ENCODE results near the gene TACC3. TPM values are rescaled to one million over a fixed set of nuclear protein-coding genes. Genes with fewer than 3 reads are reported as not detected.

The TACC3 gene
- total and polyA plus RNA-seq, 7 experiments from 2014 or later, result 70.5 to 165 (median 123) TPM

DNA sequence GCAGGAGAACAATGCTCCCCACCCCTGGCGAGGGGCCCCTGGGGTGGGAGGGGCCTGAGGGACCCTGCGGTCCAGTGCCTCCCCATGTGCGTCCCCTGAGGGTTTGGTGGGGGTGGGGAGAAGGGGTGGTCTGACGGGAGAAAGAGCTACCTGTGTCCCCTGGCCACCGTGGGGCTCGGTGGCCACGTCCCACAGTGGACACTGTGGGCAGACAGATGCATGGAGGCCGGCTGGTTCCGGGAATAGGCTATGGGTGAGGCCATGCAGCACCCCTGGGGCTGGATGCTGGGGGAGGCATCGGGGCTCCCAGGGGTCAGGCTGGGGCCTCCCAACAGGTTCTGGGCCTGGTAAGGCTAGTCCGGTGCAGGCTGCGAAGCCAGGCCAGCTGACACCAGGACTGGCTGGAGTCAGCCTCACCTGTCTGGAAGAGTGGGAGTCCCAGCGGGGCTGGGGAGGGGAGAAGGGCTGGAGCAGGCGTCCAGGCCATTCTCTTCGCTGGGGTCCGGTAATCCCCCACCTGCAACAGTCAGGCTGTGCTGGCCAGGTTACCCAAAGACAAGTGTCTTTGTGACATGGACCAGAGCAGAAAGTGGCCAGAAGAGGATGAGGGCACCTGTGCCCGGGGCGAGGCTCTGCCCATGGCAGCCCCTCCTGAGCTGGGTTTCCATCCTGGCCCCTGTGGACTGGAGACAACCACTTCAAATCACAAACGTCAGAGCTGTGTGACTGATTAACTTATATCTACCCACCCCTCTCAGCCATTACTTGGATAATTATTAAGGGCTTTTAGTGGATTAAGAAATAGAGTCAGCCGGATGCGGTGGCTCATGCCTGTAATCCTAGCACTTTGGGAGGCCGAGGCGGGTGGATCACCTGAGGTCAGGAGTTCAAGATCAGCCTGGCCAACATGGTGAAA, 35.8 kb upstream of the TACC3 start:
- peaks cover 9 to 15% (median 12%) of the 10 kb centered on the region in 7 donors for H3K4me1 Mint-ChIP-seq
- Histone ChIP-seq H3K27ac (ENCODE audit: low read depth, low read length) (no peak overlapping the region), H3K9me3 (ENCODE audit: control insufficient read depth in 2 of 3, low read length in 3 of 3) (no peaks in the 10 kb centered on the region), H3K27me3 (ENCODE audit: control insufficient read depth in 2 of 2, insufficient read depth in 2 of 2, low read length in 2 of 2) (no peaks in the 10 kb centered on the region), H3K4me3 (ENCODE audit: low read length) (no peak overlapping the region), H3K4me1 (ENCODE audit: control insufficient read depth in 2 of 2, insufficient read depth in 2 of 2, low read length in 2 of 2) (peaks cover 0 to 4% of the 10 kb centered on the region in 2 donors), H3K36me3 (ENCODE audit: control insufficient read depth in 2 of 3, insufficient read depth in 3 of 3, low read length in 3 of 3) (peaks cover 0 to 2% (median 0%) of the 10 kb centered on the region in 3 experiments)
- H3K4me3 Mint-ChIP-seq, result peak overlapping the region in 4 of 10 donors; percentile 8 to 58 (median 28)
- H3K9me3 Mint-ChIP-seq, result no peaks in the 10 kb centered on the region
- H3K27ac Mint-ChIP-seq, result no peak overlapping the region
- ChIA-PET POLR2A (interaction anchor here (0.9 to 1.1 kb wide), 2 partner anchors 32 to 38 kb away, joined by 3 to 4 read pairs; no protein-coding TSS in a partner anchor), CTCF (no interaction called here)
- intact Hi-C loops (cut with micrococcal nuclease), result loop anchor here (2.0 kb wide), 2 partner anchors 105 to 185 kb away; partner anchors contain the start of gene NSD2 (in 1 of the 2)
- ATAC-seq, result no peak
- peaks cover 0 to 9% (median 0%) of the 10 kb centered on the region in 5 donors for H3K36me3 Mint-ChIP-seq
- peaks cover 0 to 7% (median 0%) of the 10 kb centered on the region in 5 donors for H3K27me3 Mint-ChIP-seq
- DNase-seq, result no peak

- peak overlapping the region in 6 of 9 donors; percentile 42 to 83 (median 62) for H3K27ac Mint-ChIP-seq
- intact Hi-C loops (cut with micrococcal nuclease), result no loop called here
- H3K9me3 Mint-ChIP-seq, result no peaks in the 10 kb centered on the region
- peaks cover 0 to 4% of the 10 kb centered on the region in 2 donors for H3K4me1 ChIP-seq (ENCODE audit: control insufficient read depth in 2 of 2, insufficient read depth in 2 of 2, low read length in 2 of 2)
- H3K4me3 Mint-ChIP-seq, result peak overlapping the region in 6 of 10 donors; percentile 16 to 52 (median 44)
- peaks cover 0 to 12% (median 2%) of the 10 kb centered on the region in 3 experiments for H3K36me3 ChIP-seq (ENCODE audit: control insufficient read depth in 2 of 3, insufficient read depth in 3 of 3, low read length in 3 of 3)
- peaks cover 9 to 15% (median 12%) of the 10 kb centered on the region in 7 donors for H3K4me1 Mint-ChIP-seq
- CTCF ChIA-PET, result interaction anchor here (1.5 kb wide), 1 partner anchor 40 kb away, joined by 7 read pairs; no protein-coding TSS in a partner anchor
- peaks cover 0 to 7% (median 0%) of the 10 kb centered on the region in 5 donors for H3K27me3 Mint-ChIP-seq
- peaks cover 0 to 14% (median 0%) of the 10 kb centered on the region in 5 donors for H3K36me3 Mint-ChIP-seq
- H3K27ac ChIP-seq (ENCODE audit: low read depth, low read length), result no peak overlapping the region
- no peaks in the 10 kb centered on the region for H3K9me3 ChIP-seq (ENCODE audit: control insufficient read depth in 2 of 3, low read length in 3 of 3)
- DNase-seq (no peak), ATAC-seq (no peak)
- POLR2A ChIA-PET, result interaction anchor here (0.9 kb wide), 1 partner anchor 31 kb away, joined by 3 read pairs; no protein-coding TSS in a partner anchor
- no peak overlapping the region for H3K4me3 ChIP-seq (ENCODE audit: low read length)
- no peaks in the 10 kb centered on the region for H3K27me3 ChIP-seq (ENCODE audit: control insufficient read depth in 2 of 2, insufficient read depth in 2 of 2, low read length in 2 of 2)
Observed at GRCh38 chr4:1686440-1687036, 34.8 kb upstream of the TACC3 start.

DNA sequence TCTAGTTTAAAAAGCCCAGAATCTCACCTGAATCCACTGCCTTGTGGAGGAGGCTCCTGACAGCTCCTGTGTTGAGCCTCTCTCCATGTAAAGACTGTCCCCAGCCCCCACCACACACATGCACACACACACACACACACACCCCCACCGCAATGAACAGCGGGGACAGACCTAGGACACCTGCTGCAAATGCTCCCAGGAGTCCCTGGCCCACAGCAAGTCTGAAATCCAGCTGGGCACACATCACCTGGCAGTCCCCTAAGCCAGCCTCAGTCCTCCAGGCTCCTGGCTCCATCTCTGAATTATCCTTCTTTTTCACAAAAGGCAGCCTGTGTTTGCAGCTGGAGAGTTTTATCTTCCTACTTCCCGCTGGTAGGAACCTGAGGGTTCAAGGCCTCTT, 30.6 kb upstream of the TACC3 start:
- no peak for ATAC-seq
- Histone ChIP-seq H3K4me1 (ENCODE audit: control insufficient read depth in 2 of 2, insufficient read depth in 2 of 2, low read length in 2 of 2) (no peaks in the 10 kb centered on the region), H3K4me3 (ENCODE audit: low read length) (no peak overlapping the region), H3K27me3 (ENCODE audit: control insufficient read depth in 2 of 2, insufficient read depth in 2 of 2, low read length in 2 of 2) (no peaks in the 10 kb centered on the region), H3K36me3 (ENCODE audit: control insufficient read depth in 2 of 3, insufficient read depth in 3 of 3, low read length in 3 of 3) (peaks cover 7 to 35% (median 9%) of the 10 kb centered on the region in 3 experiments), H3K9me3 (ENCODE audit: control insufficient read depth in 2 of 3, low read length in 3 of 3) (no peaks in the 10 kb centered on the region), H3K27ac (ENCODE audit: low read depth, low read length) (no peak overlapping the region)
- peaks cover 0 to 26% (median 14%) of the 10 kb centered on the region in 5 donors for H3K36me3 Mint-ChIP-seq
- H3K9me3 Mint-ChIP-seq, result no peaks in the 10 kb centered on the region
- no peaks in the 10 kb centered on the region for H3K27me3 Mint-ChIP-seq
- peak overlapping the region in 1 of 9 donors; percentile 16 for H3K27ac Mint-ChIP-seq
- ChIA-PET POLR2A (interaction anchor here (0.7 to 7.4 kb wide), 4 partner anchors 22 to 67 kb away, joined by 3 to 86 read pairs (median 20); partner anchors contain the start of gene SLBP), CTCF (interaction anchor here (1.2 to 9.7 kb wide), 2 partner anchors 19 to 36 kb away, joined by 3 to 212 read pairs; no protein-coding TSS in a partner anchor)
- intact Hi-C loops (cut with micrococcal nuclease), result no loop called here
- H3K4me1 Mint-ChIP-seq, result peaks cover 0 to 5% (median 4%) of the 10 kb centered on the region in 7 donors
- no peak overlapping the region for H3K4me3 Mint-ChIP-seq
- no peak for DNase-seq

DNA sequence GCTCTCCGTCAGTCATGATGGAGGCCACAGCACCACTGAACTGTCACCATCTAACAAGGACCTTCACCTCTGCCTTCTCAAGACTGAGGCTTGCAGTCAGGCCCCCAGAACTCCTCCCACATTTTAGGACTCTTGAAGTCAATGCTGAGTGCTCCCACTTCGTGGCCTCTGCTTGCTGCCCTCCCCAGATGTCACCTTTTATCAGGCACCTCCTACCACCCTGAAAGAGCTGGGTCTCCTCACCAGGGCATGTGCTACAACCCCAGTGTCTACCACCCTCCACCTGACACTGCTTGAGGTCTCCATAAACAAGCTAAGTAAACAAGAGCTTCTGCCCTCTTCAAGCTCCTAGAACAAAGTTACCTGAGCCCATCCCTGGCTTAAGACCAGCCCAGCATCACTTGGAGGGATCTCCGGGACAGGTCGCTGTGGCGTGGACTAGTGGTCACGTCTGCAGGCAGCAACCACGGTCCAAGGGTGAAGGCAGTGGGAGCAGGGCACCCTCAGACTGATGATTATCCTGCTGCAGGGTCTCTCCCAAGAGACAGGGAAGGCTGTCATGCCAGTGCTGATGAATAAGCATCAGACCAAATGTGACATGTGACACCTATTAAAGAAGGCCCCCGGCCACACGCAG, 29.5 kb upstream of the TACC3 start:
- H3K27me3 ChIP-seq (ENCODE audit: control insufficient read depth in 2 of 2, insufficient read depth in 2 of 2, low read length in 2 of 2), result no peaks in the 10 kb centered on the region
- no peaks in the 10 kb centered on the region for H3K4me1 ChIP-seq (ENCODE audit: control insufficient read depth in 2 of 2, insufficient read depth in 2 of 2, low read length in 2 of 2)
- no peak overlapping the region for H3K4me3 ChIP-seq (ENCODE audit: low read length)
- H3K27ac ChIP-seq (ENCODE audit: low read depth, low read length), result no peak overlapping the region
- Mint-ChIP-seq H3K9me3 (no peaks in the 10 kb centered on the region), H3K36me3 (peaks cover 0 to 33% (median 20%) of the 10 kb centered on the region in 5 donors), H3K4me3 (no peak overlapping the region), H3K4me1 (peaks cover 0 to 5% (median 4%) of the 10 kb centered on the region in 7 donors), H3K27me3 (no peaks in the 10 kb centered on the region), H3K27ac (no peak overlapping the region)
- peaks cover 7 to 41% (median 16%) of the 10 kb centered on the region in 3 experiments for H3K36me3 ChIP-seq (ENCODE audit: control insufficient read depth in 2 of 3, insufficient read depth in 3 of 3, low read length in 3 of 3)
- intact Hi-C loops (cut with micrococcal nuclease), result no loop called here
- ChIA-PET POLR2A (interaction anchor here (0.5 to 7.4 kb wide), 6 partner anchors 17 to 1213 kb away, joined by 3 to 86 read pairs (median 7); partner anchors contain the start of gene SLBP), CTCF (interaction anchor here (1.2 to 9.7 kb wide), 4 partner anchors 18 to 35 kb away, joined by 3 to 212 read pairs (median 8); partner anchors contain the start of genes TACC3 and TMEM129)
- no peaks in the 10 kb centered on the region for H3K9me3 ChIP-seq (ENCODE audit: control insufficient read depth in 2 of 3, low read length in 3 of 3)
- DNase-seq, result no peak
- no peak for ATAC-seq

- H3K4me1 ChIP-seq (ENCODE audit: control insufficient read depth in 2 of 2, insufficient read depth in 2 of 2, low read length in 2 of 2), result no peaks in the 10 kb centered on the region
- intact Hi-C loops (cut with micrococcal nuclease), result loop anchor here (1.0 kb wide), 4 partner anchors 19 to 206 kb away; partner anchors contain the start of gene SLBP (in 2 of the 2)
- no peaks in the 10 kb centered on the region for H3K27me3 ChIP-seq (ENCODE audit: control insufficient read depth in 2 of 2, insufficient read depth in 2 of 2, low read length in 2 of 2)
- H3K36me3 ChIP-seq (ENCODE audit: control insufficient read depth in 2 of 3, insufficient read depth in 3 of 3, low read length in 3 of 3), result peaks cover 7 to 49% (median 16%) of the 10 kb centered on the region in 3 experiments
- CTCF ChIA-PET, result interaction anchor here (0.5 to 9.7 kb wide), 22 partner anchors 9 to 215 kb away, joined by 3 to 212 read pairs (median 4); partner anchors contain the start of genes SLBP, TACC3 and TMEM129
- no peaks in the 10 kb centered on the region for H3K9me3 Mint-ChIP-seq
- peak; percentile 65 to 83 (median 80) for DNase-seq
- H3K4me3 ChIP-seq (ENCODE audit: low read length), result no peak overlapping the region
- no peak overlapping the region for H3K4me3 Mint-ChIP-seq
- H3K27ac Mint-ChIP-seq, result peak overlapping the region in 8 of 9 donors; percentile 51 to 88 (median 72)
- H3K36me3 Mint-ChIP-seq, result peaks cover 0 to 37% (median 20%) of the 10 kb centered on the region in 5 donors
- no peaks in the 10 kb centered on the region for H3K9me3 ChIP-seq (ENCODE audit: control insufficient read depth in 2 of 3, low read length in 3 of 3)
- POLR2A ChIA-PET, result interaction anchor here (0.7 to 7.4 kb wide), 13 partner anchors 9 to 193 kb away, joined by 3 to 86 read pairs (median 3); partner anchors contain the start of genes FAM53A, SLBP, TACC3 and TMEM129
- ATAC-seq, result peak; percentile 97
- H3K4me1 Mint-ChIP-seq, result peaks cover 0 to 5% (median 4%) of the 10 kb centered on the region in 7 donors
- H3K27ac ChIP-seq (ENCODE audit: low read depth, low read length), result no peak overlapping the region
- H3K27me3 Mint-ChIP-seq, result no peaks in the 10 kb centered on the region
Observed at GRCh38 chr4:1693131-1693896, 28.0 kb upstream of the TACC3 start.
